HepG2 (cell line): ENCODE results near the gene RTEL1. TPM values are rescaled to one million over a fixed set of nuclear protein-coding genes. Genes with fewer than 3 reads are reported as not detected.
"Not testable (repeated sequence)": the region's sequence is repeated elsewhere in the genome, so short reads cannot be mapped to it uniquely, and the experiment has no call there.

ENCODE experiments used
- ATAC-seq: fragments of 200-7000 bp; cut with Tn5 transposase; 3 replicates; pipeline ENCODE4 v1.9.1; 2020; ENCODE audit warnings: mild to moderate bottlenecking, moderate library complexity
- BruUV-seq: library from RNA; stranded (reverse); fragments of 400-500 nt; replicated peaks from 2 replicates; lab custom pipeline; 2021; lab: Mats Ljungman, UMichigan
- CTCF ChIA-PET: fragments of 300-600 bp; formaldehyde crosslinking; extraction: SDS; loops from one replicate; lab custom pipeline; 2021; ENCODE audit warnings: low total read pairs, inconsistent platforms, low intra/inter-chr PET ratio; lab: Yijun Ruan, JAX
- POLR2A ChIA-PET: fragments of 350-600 bp; sonication (Branson Sonifier 250); formaldehyde crosslinking; loops from one replicate; lab custom pipeline; 2020; ENCODE audit warnings: antibody characterized with exemption, inconsistent platforms; lab: Yijun Ruan, JAX
- DNase-seq: peaks from one replicate; pipeline ENCODE4 v3.0.0-alpha.2; 2015; ENCODE audit warnings: low spot score
- FAIRE-seq: peaks from 3 replicates; lab custom pipeline; 2011; peaks lifted over from hg19 to GRCh38; lab: Jason Lieb, UNC
- H2AFZ ChIP-seq: one replicate; pipeline ENCODE4 v1.6.1; 2011; ENCODE audit warnings: low read length, inconsistent platforms
- H3K27ac ChIP-seq: fragments of 300-600 bp; 3 replicates; pipeline ENCODE4 v1.8.0; 2011; ENCODE audit warnings: mixed run types, mild to moderate bottlenecking, mixed read lengths, low read length, inconsistent platforms; ENCODE audit not compliant: insufficient read depth; ENCODE audit errors: extremely low read length
- H3K27me3 ChIP-seq, 2 experiments: fragments of 200-600 bp in 1 of 2; 2 replicates in 1 of 2; 3 replicates in 1 of 2; pipeline versions ENCODE4 v1.6.0 to v1.8.0; 2011; ENCODE audit warnings: low read length in 2 of 2, mild to moderate bottlenecking in 2 of 2, moderate library complexity in 2 of 2, inconsistent platforms in 1 of 2; ENCODE audit not compliant: insufficient read depth in 2 of 2, control insufficient read depth in 1 of 2
- H3K36me3 ChIP-seq, 2 experiments: fragments of 200-600 bp in 1 of 2; replicated peaks in 1 of 2; 2 replicates in 1 of 2; 3 replicates in 1 of 2; pipeline versions ENCODE4 v1.5.1 to v1.8.0; 2011; ENCODE audit warnings: low read length in 2 of 2, inconsistent platforms in 1 of 2; ENCODE audit not compliant: insufficient read depth in 2 of 2, control insufficient read depth in 1 of 2
- H3K4me1 ChIP-seq: 2 replicates; pipeline ENCODE4 v1.5.1; 2012; ENCODE audit warnings: low read length, inconsistent platforms; ENCODE audit not compliant: insufficient read depth
- H3K4me2 ChIP-seq: 2 replicates; pipeline ENCODE4 v1.6.0; 2011; ENCODE audit warnings: low read depth, low read length, inconsistent platforms
- H3K4me3 ChIP-seq, 3 experiments: fragments of 200-600 bp in 1 of 3; sonication (generic), shearing (Covaris generic) in 1 of 3; replicated peaks in 1 of 3; 2 replicates each; pipeline ENCODE4 v1.5.1; 2011 to 2016; ENCODE audit warnings: low read length in 3 of 3, inconsistent platforms in 2 of 3, low read depth in 2 of 3, mild to moderate bottlenecking in 2 of 3, control low read depth in 1 of 3, mixed read lengths in 1 of 3; ENCODE audit not compliant: insufficient read depth in 1 of 3
- H3K79me2 ChIP-seq: one replicate; pipeline ENCODE4 v1.6.1; 2011; ENCODE audit warnings: low read length, inconsistent platforms; ENCODE audit not compliant: insufficient read depth
- H3K9ac ChIP-seq: 2 replicates; pipeline ENCODE4 v1.6.0; 2011; ENCODE audit warnings: mild to moderate bottlenecking, low read depth, low read length, inconsistent platforms; ENCODE audit not compliant: insufficient read depth
- H3K9me3 ChIP-seq: 2 replicates; pipeline ENCODE4 v1.5.1; 2012; ENCODE audit warnings: mild to moderate bottlenecking, low read length
- H4K20me1 ChIP-seq: 2 replicates; pipeline ENCODE4 v1.6.0; 2011; ENCODE audit warnings: inconsistent platforms, mild to moderate bottlenecking, low read length, moderate library complexity; ENCODE audit not compliant: insufficient read depth
- BORCS8-MEF2B ChIP-seq: sonication (generic); formaldehyde crosslinking; IDR thresholded peaks from 2 replicates; pipeline ENCODE4 v1.8.0; 2022; ENCODE audit warnings: mild to moderate bottlenecking, missing genetic modification reagents
- CHCHD3 ChIP-seq: sonication (generic); formaldehyde crosslinking; IDR thresholded peaks from 2 replicates; pipeline ENCODE4 v1.8.0; 2022; ENCODE audit warnings: mild to moderate bottlenecking, missing genetic modification reagents, moderate library complexity
- FOXP4 ChIP-seq: sonication (generic); formaldehyde crosslinking; IDR thresholded peaks from 2 replicates; pipeline ENCODE4 v1.4.0; 2020; ENCODE audit warnings: missing genetic modification reagents
- KDM2A ChIP-seq: sonication (generic); formaldehyde crosslinking; IDR thresholded peaks from 2 replicates; pipeline ENCODE4 v1.4.0; 2020; ENCODE audit warnings: low read depth, missing genetic modification reagents, borderline replicate concordance
- MED8 ChIP-seq: sonication (generic); formaldehyde crosslinking; IDR thresholded peaks from 2 replicates; pipeline ENCODE4 v1.8.1; 2023; ENCODE audit warnings: mild to moderate bottlenecking, missing genetic modification reagents; ENCODE audit not compliant: insufficient replicate concordance
- RXRA ChIP-seq: sonication (generic); formaldehyde crosslinking; IDR thresholded peaks from 2 replicates; pipeline ENCODE4 v1.5.1; 2020; ENCODE audit warnings: missing genetic modification reagents
- ZC3H4 ChIP-seq: sonication (generic); formaldehyde crosslinking; IDR thresholded peaks from 2 replicates; pipeline ENCODE4 v1.4.0; 2020; ENCODE audit warnings: missing genetic modification reagents, borderline replicate concordance
- ZMYM3 ChIP-seq: sonication (generic); formaldehyde crosslinking; IDR thresholded peaks from 2 replicates; pipeline ENCODE4 v1.5.1; 2020; ENCODE audit warnings: mild to moderate bottlenecking, missing genetic modification reagents
- ZNF121 ChIP-seq: sonication (generic); formaldehyde crosslinking; IDR thresholded peaks from 2 replicates; pipeline ENCODE4 v1.5.0; 2020; ENCODE audit warnings: mild to moderate bottlenecking, missing genetic modification reagents
- ZNF501 ChIP-seq: sonication (generic); formaldehyde crosslinking; IDR thresholded peaks from 2 replicates; pipeline ENCODE4 v1.5.1; 2020; ENCODE audit warnings: mild to moderate bottlenecking, moderate library complexity, missing genetic modification reagents
- ZNF563 ChIP-seq: sonication (generic); formaldehyde crosslinking; IDR thresholded peaks from 2 replicates; pipeline ENCODE4 v1.8.0; 2022; ENCODE audit warnings: mild to moderate bottlenecking, moderate library complexity, missing genetic modification reagents
- ZNF770 ChIP-seq: sonication (generic); formaldehyde crosslinking; IDR thresholded peaks from 2 replicates; pipeline ENCODE4 v1.5.0; 2020; ENCODE audit warnings: mild to moderate bottlenecking, missing genetic modification reagents
- WGBS: methylation state at CpG from one replicate; pipeline ENCODE4 v1.1.6; 2017; ENCODE audit warnings: low lambda C conversion rate; 5-methylcytosine and 5-hydroxymethylcytosine counted together
- in situ Hi-C: cut with HindIII; loops from 2 replicates; pipeline ENCODE4 v1.10.0; 2017; ENCODE audit warnings: low pct_unique_long_range_greater_than_20kb; ENCODE audit not compliant: extremely low pct_ligation_motif_present
- intact Hi-C: fragments of 100-400 bp; cut with micrococcal nuclease; formaldehyde crosslinking; loops from one replicate; pipeline ENCODE4 v1.10.0; 2022; ENCODE audit not compliant: unreplicated experiment
- polyA plus RNA-seq, 8 experiments: library from polyadenylated mRNA; depleted of rRNA in 3 of 8; stranded (reverse) in 7 of 8; unstranded in 1 of 8; fragments of >200 nt; fragmentation: Illumina TruSeq in 4 of 8; extraction: Trizol in 4 of 8; gene quantifications; 2 replicates each; pipeline versions ENCODE4 v1.2.1 to v1.2.3, GENCODE V29; 2011 to 2016; ENCODE audit warnings: low read depth in 4 of 8, missing spikeins in 1 of 8, mixed read lengths in 1 of 8; ENCODE audit not compliant: insufficient read depth in 1 of 8
- total RNA-seq, 5 experiments: library from RNA; depleted of rRNA; stranded (reverse); fragments of >200 nt; fragmentation: Illumina TruSeq; extraction: Trizol; gene quantifications; 2 replicates each; pipeline ENCODE4 v1.2.3, GENCODE V29; 2016; ENCODE audit warnings: low read depth in 1 of 5
- TF ChIP-seq, protein P1 (sequence below): sonication (generic); formaldehyde crosslinking; IDR thresholded peaks from 2 replicates; pipeline ENCODE4 v1.8.0; 2023; ENCODE audit warnings: mild to moderate bottlenecking, missing genetic modification reagents
- TF ChIP-seq, protein P2 (sequence below): sonication (generic); formaldehyde crosslinking; IDR thresholded peaks from 2 replicates; pipeline ENCODE4 v1.9.0; 2022; ENCODE audit warnings: missing genetic modification reagents, mild to moderate bottlenecking, borderline replicate concordance

RTEL1 gene
- total and polyA plus RNA-seq, 2 of the 13 experiments (the other 11 are each of a cell fraction or from before 2014, with no cell fraction given), result 21.8 to 36.4 TPM

DNA sequence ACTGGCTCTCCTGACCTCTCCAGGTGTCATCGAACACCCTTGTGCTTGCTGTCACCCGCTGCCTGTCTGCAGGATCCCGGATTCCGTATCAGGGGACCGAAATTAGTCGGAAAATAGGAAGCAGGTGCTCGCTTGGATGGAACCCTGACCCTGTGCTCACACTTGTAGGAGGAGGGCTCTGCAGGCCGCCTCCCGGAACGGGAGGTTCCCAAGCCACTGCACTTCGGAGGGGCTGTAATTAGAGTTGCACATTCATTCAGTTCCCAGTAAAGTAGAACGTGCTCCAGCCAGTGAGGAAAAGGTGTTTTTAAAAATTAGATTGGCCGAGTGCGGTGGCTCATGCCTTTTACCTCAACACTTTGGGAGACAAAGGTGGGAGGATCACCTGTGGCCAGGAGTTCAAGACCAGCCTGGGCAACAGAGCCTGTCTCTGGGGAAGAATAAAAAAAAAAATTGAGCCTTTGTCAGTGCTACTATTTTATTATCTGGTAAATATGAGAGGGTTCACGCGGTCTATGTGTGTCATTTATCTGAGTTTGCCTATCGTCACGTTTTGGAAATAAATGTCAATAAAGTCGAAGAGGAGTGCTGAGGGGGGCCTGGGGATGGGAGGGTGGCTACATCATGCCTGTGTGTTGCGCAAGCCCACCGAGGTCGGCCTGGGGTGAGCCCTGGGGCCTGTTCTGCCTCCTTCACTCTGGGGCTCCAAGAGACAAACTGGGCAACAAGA is 29.7 kb upstream of the RTEL1 start (continued):
- TF ChIP-seq FOXP4 (CRISPR knock-in tag) (peak; percentile 86), MED8 (peak; percentile 47), CHCHD3 (CRISPR knock-in tag) (no peak; the same call in none of the 2 replicates), ZC3H4 (CRISPR knock-in tag) (peak; percentile 53; the same call in 1 of the 2 replicates)

DNA sequence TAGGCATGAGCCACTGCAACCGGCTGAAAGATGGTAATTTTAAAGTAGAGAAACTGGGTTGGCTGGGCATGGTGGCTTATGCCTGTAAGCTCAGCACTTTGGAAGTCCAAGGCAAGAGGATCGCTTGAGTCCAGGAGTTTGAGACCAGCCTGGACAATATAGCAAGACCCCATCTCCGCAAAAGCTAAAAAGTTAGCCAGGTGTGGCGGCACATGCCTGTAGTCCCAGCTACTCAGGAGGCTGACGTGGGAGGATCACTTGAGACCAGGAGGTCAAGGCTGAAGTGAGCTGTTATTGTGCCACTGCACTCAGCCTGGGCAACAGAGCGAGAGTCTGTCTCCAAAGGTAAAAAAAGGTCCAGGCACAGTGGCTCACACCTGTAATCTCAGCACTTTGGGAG is 27.2 kb upstream of the RTEL1 start:
- FAIRE-seq, H2AFZ ChIP-seq, DNase-seq, H3K9ac ChIP-seq, ATAC-seq, H3K4me2 ChIP-seq, intact Hi-C loops, H4K20me1 ChIP-seq, H3K27me3 ChIP-seq, H3K36me3 ChIP-seq, H3K4me3 ChIP-seq, H3K9me3 ChIP-seq, BruUV-seq, H3K27ac ChIP-seq, CTCF ChIA-PET, in situ Hi-C loops: not testable (repeated sequence)
- peaks cover 15% of the 10 kb centered on the region for H3K79me2 ChIP-seq
- peaks cover 26% of the 10 kb centered on the region for H3K4me1 ChIP-seq
- WGBS, result 80% methylated on average over 6 of the region's 6 CpGs
- POLR2A ChIA-PET, result interaction anchor here (4.6 kb wide), 1 partner anchor 11 kb away, joined by 45 read pairs; no protein-coding TSS in a partner anchor
- TF ChIP-seq, protein P1, sequence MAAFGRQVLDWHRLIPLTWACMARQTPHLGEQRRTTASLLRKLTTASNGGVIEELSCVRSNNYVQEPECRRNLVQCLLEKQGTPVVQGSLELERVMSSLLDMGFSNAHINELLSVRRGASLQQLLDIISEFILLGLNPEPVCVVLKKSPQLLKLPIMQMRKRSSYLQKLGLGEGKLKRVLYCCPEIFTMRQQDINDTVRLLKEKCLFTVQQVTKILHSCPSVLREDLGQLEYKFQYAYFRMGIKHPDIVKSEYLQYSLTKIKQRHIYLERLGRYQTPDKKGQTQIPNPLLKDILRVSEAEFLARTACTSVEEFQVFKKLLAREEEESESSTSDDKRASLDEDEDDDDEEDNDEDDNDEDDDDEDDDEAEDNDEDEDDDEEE (CRISPR knock-in tag), result 0 out of 2 replicates have a peak, but pooled peaks have one; percentile 30
- TF ChIP-seq ZNF501 (CRISPR knock-in tag) (0 out of 2 replicates have a peak, but pooled peaks have one; percentile 17), ZNF121 (CRISPR knock-in tag) (peak; percentile 97), ZNF770 (CRISPR knock-in tag) (peak; percentile 85), RXRA (CRISPR knock-in tag) (0 out of 2 replicates have a peak, but pooled peaks have one; percentile 17), BORCS8-MEF2B (0 out of 2 replicates have a peak, but pooled peaks have one; percentile 17), KDM2A (CRISPR knock-in tag) (peak; percentile 29; the same call in 1 of the 2 replicates), ZNF563 (peak; percentile 65; the same call in 1 of the 2 replicates), ZMYM3 (CRISPR knock-in tag) (peak; percentile 69; the same call in 1 of the 2 replicates)
- TF ChIP-seq, protein P2, sequence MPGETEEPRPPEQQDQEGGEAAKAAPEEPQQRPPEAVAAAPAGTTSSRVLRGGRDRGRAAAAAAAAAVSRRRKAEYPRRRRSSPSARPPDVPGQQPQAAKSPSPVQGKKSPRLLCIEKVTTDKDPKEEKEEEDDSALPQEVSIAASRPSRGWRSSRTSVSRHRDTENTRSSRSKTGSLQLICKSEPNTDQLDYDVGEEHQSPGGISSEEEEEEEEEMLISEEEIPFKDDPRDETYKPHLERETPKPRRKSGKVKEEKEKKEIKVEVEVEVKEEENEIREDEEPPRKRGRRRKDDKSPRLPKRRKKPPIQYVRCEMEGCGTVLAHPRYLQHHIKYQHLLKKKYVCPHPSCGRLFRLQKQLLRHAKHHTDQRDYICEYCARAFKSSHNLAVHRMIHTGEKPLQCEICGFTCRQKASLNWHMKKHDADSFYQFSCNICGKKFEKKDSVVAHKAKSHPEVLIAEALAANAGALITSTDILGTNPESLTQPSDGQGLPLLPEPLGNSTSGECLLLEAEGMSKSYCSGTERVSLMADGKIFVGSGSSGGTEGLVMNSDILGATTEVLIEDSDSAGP (CRISPR knock-in tag), result 0 out of 2 replicates have a peak, but pooled peaks have one; percentile 17
